NCI-H146 treated with DMSO at 0.1 percent for 48 hours (cell line): Measurements from ENCODE around the gene PEPD.
"Not testable (repeated sequence)": the region's sequence is repeated elsewhere in the genome, so short reads cannot be mapped to it uniquely, and the experiment has no call there.

Source experiments
- DNase-seq: peaks from one replicate; lab custom pipeline; 2025; ENCODE audit not compliant: unreplicated experiment; lab: John Stamatoyannopoulos, UW

Gene PEPD

DNA sequence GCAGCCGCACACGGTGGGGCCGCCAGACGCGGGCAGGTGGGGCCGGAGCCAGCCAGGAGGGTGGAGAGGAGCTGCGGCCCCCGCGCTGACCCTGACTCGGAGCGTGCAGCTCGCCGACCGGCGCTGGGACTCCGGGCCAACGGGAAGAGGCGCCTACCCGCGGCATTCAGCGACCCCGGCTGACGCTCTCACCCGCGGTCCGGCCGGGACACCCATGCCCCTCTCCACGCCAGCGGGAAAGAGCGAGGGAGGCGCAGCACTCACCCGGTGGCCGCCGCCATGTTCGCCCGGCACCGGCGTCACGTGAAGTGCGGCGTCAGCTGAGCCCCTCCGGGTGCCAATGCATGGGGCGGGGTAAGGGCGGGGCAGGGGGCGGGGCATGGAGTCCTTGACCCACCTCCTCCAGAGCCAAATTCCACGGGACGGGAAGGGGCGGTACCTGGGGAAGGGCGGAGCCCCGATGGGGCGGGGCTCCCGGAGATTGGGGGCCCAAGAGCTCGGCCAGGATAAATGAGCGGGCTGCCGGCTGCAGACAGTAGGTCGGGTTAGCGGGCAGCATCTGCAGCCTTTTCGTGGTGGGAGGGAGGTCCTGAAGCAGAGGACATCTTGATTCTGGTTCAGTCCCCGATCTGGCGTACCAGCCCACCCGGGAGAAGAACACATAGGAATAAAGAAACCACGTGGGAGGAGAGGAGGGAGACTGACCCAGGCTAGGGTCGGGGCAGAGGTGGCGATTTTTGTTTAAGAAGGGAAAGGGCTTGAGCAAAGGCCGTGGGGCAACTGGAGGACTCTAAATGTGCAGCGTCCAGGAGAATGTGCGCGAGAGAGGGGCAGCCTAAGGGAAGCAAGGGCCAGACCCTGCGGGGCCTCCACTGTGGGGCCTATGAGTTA, at the start of gene PEPD:
TSS of gene PEPD (minus strand) at position 312 of the 891 bp plus-strand sequence. CDS start at position 281, 31 bp downstream.
- peak; percentile 29 for DNase-seq

DNA sequence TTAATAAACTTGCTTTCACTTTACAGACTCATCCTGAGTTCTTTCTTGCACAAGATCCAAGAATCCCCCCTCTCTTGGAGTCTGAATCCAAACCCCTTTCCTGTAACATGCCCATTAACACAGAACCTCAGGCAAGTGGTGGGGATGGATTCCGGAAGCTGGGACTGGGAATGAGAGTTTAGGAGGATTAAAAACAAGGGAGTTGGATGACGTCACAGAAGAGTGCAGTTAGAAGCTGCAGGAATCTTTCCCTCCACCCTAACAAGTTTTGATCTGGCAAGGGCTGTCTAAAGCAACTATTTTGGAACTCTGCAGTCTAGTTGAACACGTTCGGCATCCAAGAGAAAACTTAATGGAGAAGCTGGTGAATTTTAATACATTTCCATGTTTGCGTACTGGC, 48.2 kb upstream of the PEPD start:
- DNase-seq: no peak

DNA sequence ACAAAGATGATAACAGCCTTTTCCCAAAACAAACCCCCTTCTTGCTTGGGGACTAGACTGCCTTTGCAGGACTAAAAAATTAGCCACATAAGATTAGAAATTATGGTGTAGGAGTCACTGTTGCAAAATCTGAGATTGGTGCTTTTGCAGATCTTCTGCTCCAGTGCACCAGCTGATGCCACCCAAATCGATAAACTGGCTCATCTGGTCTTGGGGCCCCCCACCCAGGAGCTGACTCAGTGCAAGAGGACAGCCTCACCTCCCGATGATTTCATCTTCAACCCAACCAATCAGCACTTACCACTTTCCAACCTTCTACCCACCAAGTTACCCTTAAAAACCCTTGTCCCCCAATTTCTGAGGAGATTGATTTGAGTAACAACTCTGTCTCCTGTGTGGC, 47.1 kb upstream of the PEPD start:
- no peak for DNase-seq

DNA sequence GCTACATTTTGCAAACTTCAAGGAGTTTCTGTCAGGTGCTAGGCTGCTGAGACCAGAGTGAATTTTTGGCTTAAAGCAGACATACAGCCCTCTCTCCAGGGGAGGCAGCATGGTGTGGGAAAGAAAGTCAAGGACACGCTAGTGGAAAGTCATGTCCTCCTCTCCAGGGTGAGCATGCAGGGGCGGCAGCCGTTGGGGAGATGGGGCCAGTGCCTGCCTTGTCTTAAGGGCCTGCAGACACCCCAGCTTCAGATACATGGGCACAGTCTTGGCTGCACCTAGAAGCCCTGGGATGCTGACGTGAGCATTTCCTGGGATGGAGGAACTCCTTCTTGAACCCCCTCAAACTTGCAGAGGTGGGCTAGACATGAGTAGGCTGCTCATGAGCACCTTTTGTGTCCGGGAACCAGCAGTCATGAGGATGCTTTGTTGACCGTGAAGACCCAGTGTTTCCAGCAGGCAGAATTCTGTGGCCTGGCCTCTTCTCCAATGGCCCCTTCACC, 43.3 kb upstream of the PEPD start:
- no peak for DNase-seq

DNA sequence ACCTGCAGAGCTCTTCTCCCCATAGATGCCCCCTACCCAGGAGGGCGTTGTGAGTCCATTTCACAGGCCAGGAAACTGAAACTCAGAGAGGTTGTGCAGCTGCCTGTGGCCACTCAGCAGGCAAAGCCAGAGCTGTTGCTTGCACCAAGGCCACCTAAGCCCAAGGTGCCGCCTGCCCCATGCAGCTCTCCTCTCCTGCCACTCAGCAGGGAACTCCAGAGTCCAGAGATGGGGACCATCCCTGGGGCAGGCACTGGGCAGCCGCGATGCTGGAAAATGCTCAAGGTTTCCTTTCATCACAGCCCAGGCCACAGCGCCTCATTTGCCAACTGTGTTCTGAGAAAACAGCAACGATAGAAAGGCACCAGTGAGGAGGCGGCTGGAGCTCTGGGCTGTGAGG, 41.0 kb upstream of the PEPD start:
- DNase-seq: no peak

DNA sequence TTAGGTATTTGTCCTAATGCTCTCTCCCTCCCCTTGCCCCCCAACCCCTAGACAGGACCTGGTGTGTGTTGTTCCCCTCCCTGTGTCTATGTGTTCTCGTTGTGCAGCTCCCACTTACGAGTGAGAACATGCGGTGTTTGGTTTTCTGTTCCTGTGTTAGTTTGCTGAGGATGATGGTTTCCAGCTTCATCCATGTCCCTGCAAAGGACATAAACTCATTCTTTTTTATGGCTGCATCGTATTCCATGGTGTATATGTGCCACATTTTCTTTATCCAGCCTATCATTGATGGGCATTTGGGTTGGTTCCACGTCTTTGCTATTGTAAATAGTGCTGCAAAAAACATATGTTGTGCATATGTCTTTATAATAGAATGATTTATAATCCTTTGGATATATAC, 40.1 kb upstream of the PEPD start:
- DNase-seq: not testable (repeated sequence)

DNA sequence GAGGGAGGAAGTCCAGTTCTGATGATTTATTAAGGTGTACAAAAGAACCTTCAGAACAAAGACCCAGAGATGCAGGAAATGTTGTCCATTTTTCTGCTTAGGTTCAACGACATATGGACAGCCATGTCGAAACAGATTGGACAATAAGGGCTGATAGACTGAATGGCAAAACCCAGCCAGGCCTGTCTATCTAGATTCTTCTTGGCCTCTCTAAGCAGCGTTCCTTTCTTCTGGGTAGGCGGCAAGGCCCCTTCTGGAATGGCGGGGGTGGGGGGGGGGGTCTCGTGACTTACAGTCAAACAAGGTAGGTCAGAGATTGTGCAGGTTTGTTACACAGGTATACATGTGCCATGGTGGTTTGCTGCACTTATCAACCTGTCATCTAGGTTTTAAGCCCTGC, 39.7 kb upstream of the PEPD start:
- no peak for DNase-seq

DNA sequence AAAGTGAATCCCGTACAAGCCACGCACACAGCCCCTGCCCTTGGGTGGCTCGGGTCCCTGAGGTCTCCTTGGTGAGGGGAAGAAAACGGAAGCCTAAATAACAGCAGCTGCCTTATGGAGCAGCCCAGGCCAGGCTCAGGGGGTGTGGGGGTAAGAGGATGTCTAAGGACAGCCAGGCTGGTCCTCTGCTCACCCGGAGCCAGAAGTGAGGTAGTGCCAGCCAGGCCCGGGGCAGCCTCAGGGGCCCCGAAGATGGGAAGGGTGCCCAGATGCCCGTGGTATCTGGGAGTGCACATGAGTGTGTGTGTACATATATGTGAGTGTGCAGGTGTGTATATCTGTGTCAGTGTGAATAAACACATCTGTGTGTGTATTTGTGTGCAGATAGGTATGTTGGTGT, 38.4 kb upstream of the PEPD start:
- no peak for DNase-seq

DNA sequence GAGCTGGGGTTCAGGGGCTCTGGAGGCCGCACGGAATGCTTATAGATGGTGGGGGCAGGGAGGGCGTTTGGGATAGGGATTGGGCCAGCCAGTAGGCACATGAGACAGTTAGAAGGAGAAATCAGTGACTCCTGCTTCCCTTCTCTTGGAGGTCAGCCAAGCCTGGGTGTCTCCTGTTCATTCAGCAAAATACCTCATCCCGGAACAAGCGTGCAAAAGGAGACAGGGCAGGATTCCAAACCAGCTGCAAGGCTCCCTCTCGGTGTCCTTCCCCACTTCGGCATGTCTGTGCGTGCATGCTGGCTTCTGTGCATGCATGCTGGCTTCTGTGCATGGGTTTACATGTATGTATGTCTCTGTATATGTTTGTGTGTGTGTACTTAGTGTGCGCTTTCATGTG, 37.3 kb upstream of the PEPD start:
- no peak for DNase-seq

DNA sequence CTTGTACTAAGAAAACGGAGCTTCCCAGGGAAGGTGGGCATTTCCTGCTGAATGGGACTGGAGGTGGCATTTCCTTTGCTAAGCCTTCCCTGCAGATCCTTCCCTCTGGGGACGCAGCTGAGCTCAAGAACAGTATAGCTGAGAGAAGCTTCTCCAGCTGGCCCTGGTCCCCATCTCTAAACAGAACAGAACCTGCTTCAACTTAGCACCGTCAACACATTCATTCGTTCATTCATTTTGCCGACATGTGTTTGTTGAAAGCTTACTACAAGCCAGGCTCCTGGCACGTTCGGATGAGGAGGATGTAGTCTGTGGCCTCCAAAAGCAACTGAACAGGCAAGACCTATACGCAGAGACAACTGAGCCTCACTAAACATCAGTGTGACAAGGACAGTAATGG, 36.6 kb upstream of the PEPD start:
- DNase-seq: no peak

DNA sequence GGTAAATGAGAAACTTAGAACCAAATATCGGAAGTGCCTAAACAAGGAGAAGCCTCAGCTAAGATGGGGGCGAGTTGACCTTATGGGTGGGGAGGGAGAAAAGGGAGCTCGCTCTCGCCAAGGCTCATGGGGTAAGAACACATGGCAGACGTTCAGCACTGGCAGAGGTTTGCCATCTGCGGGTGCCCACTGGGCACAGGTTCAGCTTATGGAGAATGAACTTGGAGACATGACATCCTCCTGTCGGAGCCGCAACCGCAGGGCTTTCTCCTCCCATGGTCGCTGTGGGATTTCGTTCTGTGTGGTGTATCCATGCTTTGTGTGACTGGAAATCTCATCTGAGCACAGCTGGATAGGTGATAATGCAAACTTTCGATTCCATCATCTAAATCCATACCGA, 36.1 kb upstream of the PEPD start:
- DNase-seq: no peak

DNA sequence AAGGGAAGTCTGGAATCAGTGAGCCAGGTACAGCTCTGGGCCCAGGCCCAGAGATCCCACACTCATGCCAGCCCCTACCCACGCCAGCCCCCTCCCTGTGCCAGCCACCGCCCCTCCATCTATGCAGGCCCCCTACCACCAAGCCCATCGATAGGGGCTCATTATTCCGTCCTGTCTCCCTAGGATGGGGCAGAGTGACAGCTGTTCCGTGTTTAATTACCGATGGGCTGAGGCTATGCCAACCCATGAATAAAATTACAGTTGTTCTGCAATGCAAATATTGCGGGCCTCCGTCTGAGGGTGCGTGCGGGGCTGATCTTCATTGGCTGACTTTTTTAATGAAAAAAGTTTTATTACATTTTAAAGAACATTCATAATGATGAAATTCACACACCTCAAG, 35.6 kb upstream of the PEPD start:
- DNase-seq: no peak

DNA sequence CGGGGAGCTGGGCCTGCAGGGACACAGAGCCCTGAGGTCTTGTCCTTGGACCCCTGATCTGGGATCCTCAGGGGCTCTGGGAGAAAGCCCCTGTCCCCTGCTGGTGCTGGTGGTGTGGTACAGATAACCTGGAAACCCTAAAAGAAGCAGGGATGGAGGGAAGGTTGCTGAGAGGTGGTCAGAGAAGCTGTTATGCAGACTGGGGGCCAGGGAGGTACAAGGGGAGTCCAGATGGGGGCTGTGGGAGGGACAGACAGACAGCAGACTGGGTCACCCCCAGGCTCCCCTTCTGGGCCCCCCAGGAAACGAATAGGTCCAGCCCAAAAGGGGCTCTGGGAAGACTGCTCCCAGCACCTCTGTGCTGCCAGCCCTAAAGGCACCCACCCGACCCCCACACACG, 34.7 kb upstream of the PEPD start:
- no peak for DNase-seq

DNA sequence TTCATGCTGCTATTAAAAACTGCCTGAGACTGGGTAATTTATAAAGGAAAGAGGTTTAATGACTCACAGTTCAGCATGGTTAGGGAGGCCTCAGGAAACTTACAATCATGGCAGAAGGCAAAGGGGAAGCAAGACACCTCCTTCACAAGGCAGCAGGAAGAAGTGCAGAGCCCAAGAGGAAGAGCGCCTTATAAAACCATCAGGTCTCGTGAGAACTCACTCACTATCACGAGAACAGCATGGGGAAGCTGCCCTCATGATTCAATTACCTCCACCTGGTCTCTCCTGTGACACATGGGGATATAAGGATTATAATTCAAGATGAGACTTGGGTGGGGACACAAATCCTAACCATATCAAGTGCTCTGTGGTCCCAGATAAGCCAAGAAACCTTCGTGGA, 34.1 kb upstream of the PEPD start:
- DNase-seq: not testable (repeated sequence)

DNA sequence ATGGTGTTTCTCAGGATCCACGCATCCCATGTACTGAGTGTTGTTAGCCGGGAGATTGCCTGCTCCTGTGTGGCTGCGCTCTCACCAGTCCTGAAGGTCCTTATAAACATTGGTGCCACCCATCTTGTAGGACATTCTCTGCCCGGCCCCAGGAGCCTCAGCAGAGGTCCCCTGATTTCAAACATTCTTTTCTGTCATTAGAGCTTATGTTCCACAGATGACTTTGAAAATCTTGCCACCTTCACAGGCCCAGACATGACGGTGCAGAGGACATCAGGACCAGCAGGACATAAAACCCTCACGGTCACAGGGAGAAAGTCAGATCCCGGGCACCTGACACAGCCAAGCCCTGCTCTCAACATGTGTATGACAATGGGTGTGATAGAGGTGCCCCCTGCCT, 33.2 kb upstream of the PEPD start:
- DNase-seq: no peak

DNA sequence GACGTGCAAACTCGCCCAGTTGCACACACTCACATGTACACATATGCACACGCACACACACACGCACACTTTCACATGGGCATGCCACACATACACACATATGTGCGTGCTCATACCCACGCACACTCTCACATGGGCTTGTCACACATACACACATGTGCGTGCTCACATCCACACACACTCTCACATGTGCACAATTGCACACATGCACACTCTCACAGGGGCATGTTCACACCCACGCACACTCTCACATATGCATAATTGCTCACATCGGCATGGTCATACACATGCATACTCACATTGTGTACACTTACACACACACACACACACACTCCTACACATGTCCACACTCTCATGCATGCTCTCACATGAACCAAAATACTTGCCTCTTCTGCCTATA, 32.8 kb upstream of the PEPD start:
- no peak for DNase-seq

DNA sequence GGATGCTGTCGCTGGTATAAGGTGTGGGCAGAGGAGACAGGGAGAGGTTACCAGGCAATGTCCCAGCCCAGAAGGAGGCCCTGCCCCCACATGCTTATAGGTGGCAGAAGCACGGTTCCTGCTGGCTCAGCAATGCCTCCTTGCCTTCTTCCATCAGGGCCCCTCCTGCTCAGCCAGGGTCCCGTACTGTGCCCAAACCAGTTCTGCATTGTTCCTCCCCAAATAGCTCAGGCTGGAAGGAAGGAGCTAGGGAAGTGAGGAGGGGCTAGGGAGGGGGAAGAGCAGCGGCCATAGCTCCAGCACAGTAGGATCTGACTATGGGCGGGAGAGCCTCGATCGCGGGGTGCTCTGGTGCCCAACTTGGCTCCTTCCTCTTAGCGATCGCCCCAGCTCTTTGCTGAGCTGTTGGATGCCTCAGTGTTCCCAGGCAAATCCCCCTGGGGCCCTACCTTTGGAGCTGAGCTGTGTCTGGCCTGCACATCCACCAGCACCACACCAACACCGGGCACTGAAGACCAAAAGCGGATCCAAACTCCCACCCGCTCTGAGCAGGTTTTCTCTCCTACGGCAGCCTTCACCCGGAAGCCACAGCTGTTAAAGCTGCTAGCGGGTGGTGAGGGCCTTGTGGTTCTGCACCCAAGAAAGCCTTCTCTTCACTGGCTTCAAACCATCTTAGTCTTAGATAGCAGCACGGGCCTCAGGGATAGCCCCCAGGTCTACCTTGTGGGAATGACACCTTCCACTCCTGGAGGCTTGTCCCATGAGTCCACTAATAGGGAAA, 32.1 kb upstream of the PEPD start:
- no peak for DNase-seq

DNA sequence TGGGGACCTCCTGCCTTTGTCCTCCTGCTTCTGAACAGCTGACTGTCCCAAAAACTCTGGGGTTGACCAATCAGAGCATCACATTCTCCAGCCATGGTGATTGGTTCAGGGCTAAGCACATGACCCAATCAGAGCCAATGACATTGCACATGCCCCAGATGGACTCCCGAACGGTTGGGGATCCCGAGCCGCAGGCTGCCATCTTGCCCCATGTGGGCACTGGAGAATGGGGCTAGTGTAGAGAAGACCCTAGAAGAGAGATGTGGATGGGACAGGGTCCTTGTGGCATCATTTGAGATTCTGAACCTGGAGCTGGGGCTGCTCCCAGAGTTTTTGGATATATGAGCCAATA, 31.3 kb upstream of the PEPD start:
- no peak for DNase-seq

DNA sequence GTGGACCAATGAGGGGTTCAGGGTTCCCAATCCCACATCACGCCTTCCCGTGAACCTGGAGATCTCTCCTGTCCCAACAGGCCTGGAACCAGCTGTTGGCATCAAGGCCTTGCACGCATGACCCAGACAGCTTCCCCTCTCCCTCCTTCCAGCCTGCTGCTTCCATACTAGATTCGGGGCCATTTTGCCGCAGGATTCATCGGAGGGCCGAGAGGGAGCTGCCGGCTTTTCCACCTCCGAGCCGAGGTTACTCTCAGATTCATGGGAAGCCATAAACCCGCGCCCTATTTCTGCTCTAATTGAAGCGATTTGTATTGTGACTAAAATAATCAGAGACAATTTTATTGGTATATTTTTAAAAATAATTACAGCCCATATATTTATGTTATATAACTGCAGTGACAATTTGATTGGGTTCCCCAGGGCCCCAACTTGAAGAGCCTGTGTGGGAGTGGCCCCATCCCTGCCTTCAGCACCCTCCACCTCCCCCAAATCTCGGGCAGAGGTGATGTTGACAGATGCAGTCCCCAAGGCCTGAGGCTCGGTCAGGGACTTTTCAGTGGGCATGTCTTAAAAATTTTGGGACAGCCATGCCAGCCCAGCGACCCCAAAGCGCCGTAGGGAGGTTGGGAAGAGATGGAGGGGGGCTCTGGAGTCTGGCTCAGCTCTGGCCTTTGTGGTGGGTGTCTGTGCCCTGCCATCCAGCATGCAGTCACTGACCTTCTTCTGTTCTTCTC, 30.8 kb upstream of the PEPD start:
- no peak for DNase-seq

DNA sequence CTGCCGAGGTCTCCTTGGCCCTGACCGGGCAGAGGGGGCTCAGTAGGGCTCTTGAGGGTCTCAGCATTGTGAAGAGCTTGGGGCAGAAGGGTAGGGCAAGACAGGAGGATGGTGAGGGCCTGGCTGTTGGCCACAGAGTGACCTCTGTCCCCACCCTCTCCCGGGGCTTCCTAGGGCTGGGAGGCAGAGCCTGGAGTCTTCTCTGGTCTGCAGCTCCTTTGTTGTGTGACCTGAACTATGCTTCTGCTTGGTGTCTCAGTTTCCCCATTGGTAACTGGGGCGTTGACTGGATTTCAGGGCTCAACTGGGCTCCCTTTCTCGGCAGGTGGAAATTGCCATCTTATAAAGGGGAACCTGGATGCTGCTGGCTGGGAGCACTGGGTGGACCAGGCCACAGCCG, 30.1 kb upstream of the PEPD start:
- DNase-seq: no peak

DNA sequence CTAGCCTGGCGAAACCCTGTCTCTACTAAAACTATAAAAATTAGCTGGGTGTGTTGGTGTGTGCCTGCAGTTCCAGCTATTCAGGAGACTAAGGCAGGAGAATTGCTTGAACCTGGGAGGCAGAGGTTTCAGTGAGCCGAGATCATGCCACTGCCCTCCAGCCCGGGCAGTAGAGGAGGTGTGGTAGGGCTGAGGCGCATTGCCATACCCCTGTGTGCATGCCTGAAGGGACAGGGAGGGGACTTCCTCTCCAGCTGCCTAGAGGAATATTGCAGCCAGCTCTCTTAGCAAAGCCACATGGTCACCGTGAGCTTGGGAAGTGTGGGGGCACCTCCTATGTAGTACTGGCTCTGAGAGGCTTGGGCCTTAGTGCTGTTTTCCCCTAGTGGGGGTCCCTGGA, 29.2 kb upstream of the PEPD start:
- DNase-seq: no peak

DNA sequence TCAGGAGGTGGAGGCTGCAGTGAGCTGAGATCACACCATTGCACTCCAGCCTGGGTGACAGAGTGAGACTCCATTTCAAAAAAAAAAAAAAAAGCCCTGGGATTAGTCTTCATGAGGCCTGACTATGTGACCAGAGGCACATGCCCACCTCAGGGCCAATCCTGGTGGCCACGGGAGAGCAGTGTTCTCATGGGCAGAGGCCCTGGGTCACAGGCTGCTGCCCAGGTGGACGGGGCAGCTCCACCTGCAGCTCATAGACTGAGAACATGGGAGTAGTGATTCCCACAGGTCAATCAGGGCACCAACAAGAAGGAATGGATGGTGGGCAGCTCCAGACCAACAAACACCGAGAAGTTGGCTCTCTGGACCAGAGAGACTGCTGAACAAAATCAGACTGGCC, 26.1 kb upstream of the PEPD start:
- no peak for DNase-seq
